ENCODE data around the gene ARHGEF37.

GRCh38 chr5:149546974-149547373, 34.3 kb upstream of the ARHGEF37 start:
- TF ChIP-seq, protein P1, sequence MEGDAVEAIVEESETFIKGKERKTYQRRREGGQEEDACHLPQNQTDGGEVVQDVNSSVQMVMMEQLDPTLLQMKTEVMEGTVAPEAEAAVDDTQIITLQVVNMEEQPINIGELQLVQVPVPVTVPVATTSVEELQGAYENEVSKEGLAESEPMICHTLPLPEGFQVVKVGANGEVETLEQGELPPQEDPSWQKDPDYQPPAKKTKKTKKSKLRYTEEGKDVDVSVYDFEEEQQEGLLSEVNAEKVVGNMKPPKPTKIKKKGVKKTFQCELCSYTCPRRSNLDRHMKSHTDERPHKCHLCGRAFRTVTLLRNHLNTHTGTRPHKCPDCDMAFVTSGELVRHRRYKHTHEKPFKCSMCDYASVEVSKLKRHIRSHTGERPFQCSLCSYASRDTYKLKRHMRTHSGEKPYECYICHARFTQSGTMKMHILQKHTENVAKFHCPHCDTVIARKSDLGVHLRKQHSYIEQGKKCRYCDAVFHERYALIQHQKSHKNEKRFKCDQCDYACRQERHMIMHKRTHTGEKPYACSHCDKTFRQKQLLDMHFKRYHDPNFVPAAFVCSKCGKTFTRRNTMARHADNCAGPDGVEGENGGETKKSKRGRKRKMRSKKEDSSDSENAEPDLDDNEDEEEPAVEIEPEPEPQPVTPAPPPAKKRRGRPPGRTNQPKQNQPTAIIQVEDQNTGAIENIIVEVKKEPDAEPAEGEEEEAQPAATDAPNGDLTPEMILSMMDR (IDR thresholded peaks at IDR 0.05), result no peak
- no peak for TF ChIP-seq POLR2A (IDR thresholded peaks at IDR 0.05)
